ENCODE data around the gene ZBTB37. TPM values are rescaled to one million over a fixed set of nuclear protein-coding genes. Genes with fewer than 3 reads are reported as not detected.

The ZBTB37 gene
- total and polyA plus RNA-seq, 9 of the 15 experiments (the other 6 are each of a cell fraction or from before 2014, with no cell fraction given) = 1.3 to 13.9 (median 5.4) TPM

DNA sequence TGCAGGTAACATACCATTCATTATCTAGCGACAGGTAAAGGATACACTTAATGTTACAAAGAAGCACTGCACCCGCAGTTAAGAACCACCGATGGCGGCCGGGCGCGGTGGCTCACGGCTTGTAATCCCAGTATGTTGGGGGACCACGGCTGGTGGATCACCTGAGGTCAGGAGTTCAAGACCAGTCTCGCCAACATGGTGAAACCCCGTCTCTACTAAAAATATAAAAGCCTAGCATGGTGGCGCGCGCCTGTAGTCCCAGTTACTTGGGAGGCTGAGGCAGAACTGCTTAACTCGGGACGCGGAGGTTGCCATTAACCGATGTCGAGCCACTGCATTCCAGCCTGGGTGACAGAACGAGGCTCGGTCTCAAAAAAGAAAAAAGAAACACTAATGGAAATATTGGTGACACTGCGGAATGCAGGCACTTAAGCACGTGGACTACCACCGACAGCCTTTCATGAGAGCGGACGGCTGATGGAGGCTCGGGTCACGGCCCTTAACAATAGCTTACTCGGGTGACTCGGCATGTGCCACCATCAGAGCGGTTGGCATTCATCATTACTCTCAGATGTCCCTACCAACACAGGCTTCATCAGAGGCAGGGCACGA is 933 bp upstream of the ZBTB37 start (continued):
- no peak for TF ChIP-seq PML (IDR thresholded peaks at IDR 0.05; ENCODE audit: low read length)
- TF ChIP-seq FOXJ2 (tag; IDR thresholded peaks at IDR 0.05) = no peak
- no peak for TF ChIP-seq RUNX1 (IDR thresholded peaks at IDR 0.05; ENCODE audit: low read depth)
- TF ChIP-seq, protein P1, sequence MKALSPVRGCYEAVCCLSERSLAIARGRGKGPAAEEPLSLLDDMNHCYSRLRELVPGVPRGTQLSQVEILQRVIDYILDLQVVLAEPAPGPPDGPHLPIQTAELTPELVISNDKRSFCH (CRISPR knock-in tag; IDR thresholded peaks at IDR 0.05) = no peak
- TF ChIP-seq, protein P1 (tag; IDR thresholded peaks at IDR 0.05) = no peak; the same call in 1 of the 2 replicates
- peak in 1 of 2 experiments; percentile 66; a peak in 2 of 4 replicates for TF ChIP-seq SIN3A (IDR thresholded peaks at IDR 0.05; ENCODE audit: borderline replicate concordance in 2 of 2, control insufficient read depth in 1 of 2, low read depth in 2 of 2, low read length in 2 of 2)
- peak in 1 of 2 experiments; percentile 93; a peak in 2 of 4 replicates for TF ChIP-seq TEAD1 (CRISPR knock-in tag; IDR thresholded peaks at IDR 0.05)
- TF ChIP-seq PYGO2 (tag; IDR thresholded peaks at IDR 0.05) = peak; percentile 12; the same call in 1 of the 2 replicates
- TF ChIP-seq, protein P2, sequence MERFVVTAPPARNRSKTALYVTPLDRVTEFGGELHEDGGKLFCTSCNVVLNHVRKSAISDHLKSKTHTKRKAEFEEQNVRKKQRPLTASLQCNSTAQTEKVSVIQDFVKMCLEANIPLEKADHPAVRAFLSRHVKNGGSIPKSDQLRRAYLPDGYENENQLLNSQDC (CRISPR knock-in tag; IDR thresholded peaks at IDR 0.05) = no peak
- TF ChIP-seq KAT7 (CRISPR knock-in tag; IDR thresholded peaks at IDR 0.05; ENCODE audit: borderline replicate concordance) = peak; percentile 91; the same call in 1 of the 2 replicates
- TF ChIP-seq ZNF253 (CRISPR knock-in tag; conservative IDR thresholded peaks at IDR 0.05) = peak; percentile 80
- TF ChIP-seq, protein P3, sequence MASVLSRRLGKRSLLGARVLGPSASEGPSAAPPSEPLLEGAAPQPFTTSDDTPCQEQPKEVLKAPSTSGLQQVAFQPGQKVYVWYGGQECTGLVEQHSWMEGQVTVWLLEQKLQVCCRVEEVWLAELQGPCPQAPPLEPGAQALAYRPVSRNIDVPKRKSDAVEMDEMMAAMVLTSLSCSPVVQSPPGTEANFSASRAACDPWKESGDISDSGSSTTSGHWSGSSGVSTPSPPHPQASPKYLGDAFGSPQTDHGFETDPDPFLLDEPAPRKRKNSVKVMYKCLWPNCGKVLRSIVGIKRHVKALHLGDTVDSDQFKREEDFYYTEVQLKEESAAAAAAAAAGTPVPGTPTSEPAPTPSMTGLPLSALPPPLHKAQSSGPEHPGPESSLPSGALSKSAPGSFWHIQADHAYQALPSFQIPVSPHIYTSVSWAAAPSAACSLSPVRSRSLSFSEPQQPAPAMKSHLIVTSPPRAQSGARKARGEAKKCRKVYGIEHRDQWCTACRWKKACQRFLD (CRISPR knock-in tag; IDR thresholded peaks at IDR 0.05) = peak; percentile 88
- TF ChIP-seq, protein P4, sequence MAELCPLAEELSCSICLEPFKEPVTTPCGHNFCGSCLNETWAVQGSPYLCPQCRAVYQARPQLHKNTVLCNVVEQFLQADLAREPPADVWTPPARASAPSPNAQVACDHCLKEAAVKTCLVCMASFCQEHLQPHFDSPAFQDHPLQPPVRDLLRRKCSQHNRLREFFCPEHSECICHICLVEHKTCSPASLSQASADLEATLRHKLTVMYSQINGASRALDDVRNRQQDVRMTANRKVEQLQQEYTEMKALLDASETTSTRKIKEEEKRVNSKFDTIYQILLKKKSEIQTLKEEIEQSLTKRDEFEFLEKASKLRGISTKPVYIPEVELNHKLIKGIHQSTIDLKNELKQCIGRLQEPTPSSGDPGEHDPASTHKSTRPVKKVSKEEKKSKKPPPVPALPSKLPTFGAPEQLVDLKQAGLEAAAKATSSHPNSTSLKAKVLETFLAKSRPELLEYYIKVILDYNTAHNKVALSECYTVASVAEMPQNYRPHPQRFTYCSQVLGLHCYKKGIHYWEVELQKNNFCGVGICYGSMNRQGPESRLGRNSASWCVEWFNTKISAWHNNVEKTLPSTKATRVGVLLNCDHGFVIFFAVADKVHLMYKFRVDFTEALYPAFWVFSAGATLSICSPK (IDR thresholded peaks at IDR 0.05; ENCODE audit: borderline replicate concordance) = peak; percentile 27; the same call in 1 of the 2 replicates
- TF ChIP-seq CHD1 (IDR thresholded peaks at IDR 0.05; ENCODE audit: low read length) = peak; percentile 98

Measured in K562 (cell line).